Sigmoid colon (tissue), 7 donors: Measurements from ENCODE around the gene MAD1L1. TPM values are rescaled to one million over a fixed set of nuclear protein-coding genes. Genes with fewer than 3 reads are reported as not detected.
A peak's percentile ranks its signal among the peaks of the same experiment; 100 is the strongest.

Experiments
- DNase-seq: peaks from one replicate; pipeline ENCODE4 v3.0.0-alpha.2; 2019
- H3K27ac ChIP-seq, 4 donors: fragments of 200-600 bp; sonication (generic); one replicate each; pipeline ENCODE4 v1.5.1; 2016 to 2019; ENCODE audit warnings: mild to moderate bottlenecking in 1 of 4
- H3K27me3 ChIP-seq, 3 donors: fragments of 200-600 bp; sonication (generic); one replicate each; pipeline ENCODE4 v1.5.1; 2019; ENCODE audit warnings: mild to moderate bottlenecking in 1 of 3
- H3K36me3 ChIP-seq, 4 donors: fragments of 200-600 bp; sonication (generic); one replicate each; pipeline ENCODE4 v1.5.1; 2016 to 2019
- H3K4me1 ChIP-seq, 4 donors: fragments of 200-600 bp; sonication (generic); one replicate each; pipeline ENCODE4 v1.5.1; 2017 to 2019
- H3K4me3 ChIP-seq, 4 donors: fragments of 200-600 bp; sonication (generic); one replicate each; pipeline ENCODE4 v1.5.1; 2017 to 2019; ENCODE audit warnings: mild to moderate bottlenecking in 2 of 4, moderate library complexity in 1 of 4
- H3K9me3 ChIP-seq, 4 donors: fragments of 200-600 bp in 3 of 4; sonication (generic) in 3 of 4; one replicate each; pipeline versions ENCODE4 v1.5.1 to v1.6.1; 2013 to 2019
- EP300 ChIP-seq, 4 donors: sonication (generic); formaldehyde crosslinking; IDR thresholded peaks; one replicate each; pipeline ENCODE4 v1.6.1; 2017; ENCODE audit warnings: antibody characterized with exemption in 4 of 4
- POLR2A ChIP-seq, 2 donors: fragments of 450-650 bp; IDR thresholded peaks; one replicate each; pipeline ENCODE4 v1.6.1; 2016; ENCODE audit warnings: antibody characterized with exemption in 2 of 2, mild to moderate bottlenecking in 2 of 2, moderate library complexity in 2 of 2
- POLR2AphosphoS5 ChIP-seq, 4 donors: sonication (generic); formaldehyde crosslinking; IDR thresholded peaks; one replicate each; pipeline ENCODE4 v1.6.1; 2017; ENCODE audit warnings: antibody characterized with exemption in 4 of 4
- WGBS, 2 donors: extraction: QIAGEN DNeasy Blood & Tissue Kit; methylation state at CpG; one replicate each; pipeline ENCODE4 v1.1.7; 2013; 5-methylcytosine and 5-hydroxymethylcytosine counted together
- intact Hi-C: fragments of 100-400 bp; cut with DNase I; formaldehyde crosslinking; loops from one replicate; pipeline ENCODE4 v1.15.1; 2023
- polyA plus RNA-seq, 3 donors: library from polyadenylated mRNA; stranded (reverse); fragments of 200-250 nt; gene quantifications; one replicate each; pipeline ENCODE4 v1.2.3, GENCODE V29; 2013
- total RNA-seq, 4 donors: library from RNA; depleted of rRNA; stranded (reverse); fragments of >200 nt; gene quantifications; one replicate each; pipeline ENCODE4 v1.1.0, GENCODE V29; 2016
- TF ChIP-seq, protein P1 (sequence below), 4 experiments: fragments of 450-650 bp in 3 of 4; fragments of 200-600 bp in 1 of 4; IDR thresholded peaks; one replicate each; pipeline ENCODE4 v1.5.1; 2016 to 2019; ENCODE audit warnings: antibody characterized with exemption in 4 of 4, mild to moderate bottlenecking in 3 of 4, moderate library complexity in 2 of 4
- donor health status: healthy with polysubstance abuse.
- donor health status: Bipolar disorder and iron deficiency.
- donor health status: healthy.

The MAD1L1 gene
- total and polyA plus RNA-seq, 7 donors = 10.2 to 38.4 (median 20.6) TPM

DNA sequence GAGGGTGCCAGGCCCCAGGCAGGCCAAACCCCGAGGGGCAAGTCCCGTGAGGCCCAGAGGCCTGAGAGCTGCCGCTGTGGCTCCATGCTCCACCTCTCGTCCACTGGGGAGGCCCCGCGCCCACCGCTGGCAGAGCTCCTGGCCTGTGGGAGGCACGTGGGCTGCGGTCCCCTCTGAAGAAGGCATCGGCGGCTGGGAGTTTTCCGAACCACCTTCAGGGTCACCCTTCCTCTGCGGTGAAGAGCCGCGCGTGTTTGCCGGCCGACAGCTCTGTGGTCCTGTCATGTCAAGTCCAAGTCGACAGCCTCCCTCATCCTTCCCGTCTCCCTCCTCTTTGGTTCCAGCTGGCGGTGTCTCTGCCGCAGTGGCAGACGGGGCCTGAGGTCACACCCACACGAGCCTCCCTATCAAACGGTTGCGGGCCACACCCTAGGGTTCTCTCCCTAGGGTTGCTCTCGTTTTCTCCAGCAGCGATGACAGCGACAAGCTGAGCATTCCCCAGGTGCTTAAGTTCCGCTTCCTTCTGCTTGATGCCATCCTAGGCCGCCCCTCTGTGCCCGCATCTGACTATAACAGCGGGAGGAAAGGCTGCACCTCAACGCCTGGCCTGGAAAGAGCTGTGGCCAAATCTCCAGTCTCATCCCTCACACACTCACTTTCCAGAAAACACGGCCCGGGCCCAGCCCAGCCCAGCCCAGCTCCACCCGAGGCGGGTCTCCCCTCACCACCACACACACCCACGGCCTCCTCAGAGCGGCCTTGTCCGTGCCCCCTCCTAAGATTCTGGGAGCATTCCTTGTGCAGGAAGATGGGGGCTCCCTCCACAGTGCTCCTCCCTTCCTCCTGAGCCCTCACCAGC lies 377.6 kb downstream of the MAD1L1 start:
- peak; percentile 48 for DNase-seq
- no peak for TF ChIP-seq POLR2AphosphoS5 (IDR thresholded peaks at IDR 0.05)
- TF ChIP-seq POLR2A (IDR thresholded peaks at IDR 0.05) = no peak
- no peak for TF ChIP-seq EP300 (IDR thresholded peaks at IDR 0.05)
- TF ChIP-seq, protein P1, sequence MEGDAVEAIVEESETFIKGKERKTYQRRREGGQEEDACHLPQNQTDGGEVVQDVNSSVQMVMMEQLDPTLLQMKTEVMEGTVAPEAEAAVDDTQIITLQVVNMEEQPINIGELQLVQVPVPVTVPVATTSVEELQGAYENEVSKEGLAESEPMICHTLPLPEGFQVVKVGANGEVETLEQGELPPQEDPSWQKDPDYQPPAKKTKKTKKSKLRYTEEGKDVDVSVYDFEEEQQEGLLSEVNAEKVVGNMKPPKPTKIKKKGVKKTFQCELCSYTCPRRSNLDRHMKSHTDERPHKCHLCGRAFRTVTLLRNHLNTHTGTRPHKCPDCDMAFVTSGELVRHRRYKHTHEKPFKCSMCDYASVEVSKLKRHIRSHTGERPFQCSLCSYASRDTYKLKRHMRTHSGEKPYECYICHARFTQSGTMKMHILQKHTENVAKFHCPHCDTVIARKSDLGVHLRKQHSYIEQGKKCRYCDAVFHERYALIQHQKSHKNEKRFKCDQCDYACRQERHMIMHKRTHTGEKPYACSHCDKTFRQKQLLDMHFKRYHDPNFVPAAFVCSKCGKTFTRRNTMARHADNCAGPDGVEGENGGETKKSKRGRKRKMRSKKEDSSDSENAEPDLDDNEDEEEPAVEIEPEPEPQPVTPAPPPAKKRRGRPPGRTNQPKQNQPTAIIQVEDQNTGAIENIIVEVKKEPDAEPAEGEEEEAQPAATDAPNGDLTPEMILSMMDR (IDR thresholded peaks at IDR 0.05) = no peak
- Histone ChIP-seq H3K9me3 (no peaks in the 10 kb centered on the region), H3K36me3 (no peaks in the 10 kb centered on the region), H3K27ac (no peak overlapping the region), H3K27me3 (no peaks in the 10 kb centered on the region), H3K4me1 (no peaks in the 10 kb centered on the region), H3K4me3 (no peak overlapping the region)
- intact Hi-C loops = no loop called here
- 87 to 91% methylated on average over 41 of the region's 41 CpGs for WGBS, 2 donors

DNA sequence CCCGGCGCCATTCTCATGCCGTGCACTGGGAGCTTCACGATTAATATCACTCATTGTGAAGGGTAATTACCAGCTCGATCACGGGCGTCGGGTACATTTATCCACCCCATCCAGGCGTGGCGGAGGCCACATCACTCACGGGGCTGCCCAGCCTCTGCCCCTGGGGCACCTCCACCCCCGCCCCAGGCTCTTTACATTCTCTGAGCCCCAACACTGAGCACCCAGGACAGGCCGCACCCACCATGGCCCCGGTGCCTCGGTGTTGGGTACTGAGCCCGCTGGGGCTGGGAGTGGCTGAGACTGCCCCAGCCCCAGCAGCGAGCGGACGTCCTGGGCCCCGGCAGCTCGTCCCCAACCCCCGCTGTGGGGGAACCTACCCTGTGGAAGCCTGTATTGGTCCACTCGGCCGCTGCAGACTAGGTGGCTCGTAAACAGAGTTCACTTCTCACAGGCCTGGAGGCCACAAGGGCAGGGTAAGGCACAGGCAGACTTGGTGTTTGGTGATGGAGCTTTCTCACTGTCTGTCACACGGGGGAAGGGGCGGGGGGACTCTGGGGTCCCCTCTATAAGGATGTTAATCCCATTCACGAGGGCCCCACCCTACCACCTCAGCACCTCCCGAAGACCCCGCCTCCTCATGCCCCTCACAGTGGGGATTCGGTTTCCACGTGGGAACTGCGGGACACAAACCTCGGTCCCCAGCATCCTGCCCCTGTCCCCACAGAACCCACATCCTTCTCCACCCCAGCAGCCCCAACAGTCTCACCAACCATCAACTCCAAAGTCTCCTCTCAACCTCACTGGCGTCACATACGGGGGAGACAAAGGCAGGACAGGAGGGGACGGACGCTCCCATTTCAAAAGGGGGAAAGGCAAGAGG lies 378.5 kb downstream of the MAD1L1 start:
- Histone ChIP-seq H3K4me3 (no peak overlapping the region), H3K9me3 (no peaks in the 10 kb centered on the region), H3K4me1 (no peaks in the 10 kb centered on the region), H3K36me3 (no peaks in the 10 kb centered on the region), H3K27ac (no peak overlapping the region), H3K27me3 (no peaks in the 10 kb centered on the region)
- intact Hi-C loops = no loop called here
- DNase-seq = peak; percentile 50
- TF ChIP-seq, protein P1 (IDR thresholded peaks at IDR 0.05) = no peak
- TF ChIP-seq POLR2A (IDR thresholded peaks at IDR 0.05) (no peak), POLR2AphosphoS5 (IDR thresholded peaks at IDR 0.05) (no peak), EP300 (IDR thresholded peaks at IDR 0.05) (no peak)
- WGBS, 2 donors = 81 to 88% methylated on average over 38 of the region's 38 CpGs

DNA sequence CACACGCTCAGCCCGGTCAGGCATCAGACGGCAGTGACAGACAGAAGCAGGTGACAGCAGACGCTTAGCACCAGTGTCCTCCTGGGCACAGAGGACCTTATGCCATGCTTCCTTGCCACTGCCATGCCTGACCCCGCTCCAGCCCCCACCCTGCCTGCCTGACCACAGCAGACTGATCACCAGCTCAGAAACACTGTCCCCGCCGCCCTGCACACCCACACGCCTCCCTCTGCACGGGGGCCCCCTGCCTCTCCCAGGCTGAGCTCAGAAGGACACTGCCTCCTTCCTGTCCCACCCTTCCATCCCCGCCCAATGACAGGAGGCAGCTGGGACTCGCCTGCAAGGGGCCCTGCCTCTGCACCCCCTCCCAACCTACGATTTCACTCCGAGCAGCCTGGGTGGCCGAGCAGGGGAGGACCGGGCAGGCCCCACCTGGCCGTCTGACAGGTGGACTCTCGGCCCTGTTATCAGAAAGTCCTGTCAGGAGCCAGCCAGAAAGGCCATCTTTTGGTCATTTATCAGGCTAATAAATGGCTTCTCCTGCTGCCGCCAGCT lies 379.2 kb downstream of the MAD1L1 start:
- Histone ChIP-seq H3K27me3 (no peaks in the 10 kb centered on the region), H3K36me3 (no peaks in the 10 kb centered on the region), H3K27ac (no peak overlapping the region), H3K4me3 (no peak overlapping the region), H3K4me1 (no peaks in the 10 kb centered on the region), H3K9me3 (no peaks in the 10 kb centered on the region)
- DNase-seq = peak; percentile 50
- WGBS, 2 donors = 79 to 85% methylated on average over 18 of the region's 18 CpGs
- intact Hi-C loops = no loop called here
- TF ChIP-seq POLR2AphosphoS5 (IDR thresholded peaks at IDR 0.05) (no peak), EP300 (IDR thresholded peaks at IDR 0.05) (no peak), POLR2A (IDR thresholded peaks at IDR 0.05) (no peak)
- TF ChIP-seq, protein P1 (IDR thresholded peaks at IDR 0.05) = no peak

DNA sequence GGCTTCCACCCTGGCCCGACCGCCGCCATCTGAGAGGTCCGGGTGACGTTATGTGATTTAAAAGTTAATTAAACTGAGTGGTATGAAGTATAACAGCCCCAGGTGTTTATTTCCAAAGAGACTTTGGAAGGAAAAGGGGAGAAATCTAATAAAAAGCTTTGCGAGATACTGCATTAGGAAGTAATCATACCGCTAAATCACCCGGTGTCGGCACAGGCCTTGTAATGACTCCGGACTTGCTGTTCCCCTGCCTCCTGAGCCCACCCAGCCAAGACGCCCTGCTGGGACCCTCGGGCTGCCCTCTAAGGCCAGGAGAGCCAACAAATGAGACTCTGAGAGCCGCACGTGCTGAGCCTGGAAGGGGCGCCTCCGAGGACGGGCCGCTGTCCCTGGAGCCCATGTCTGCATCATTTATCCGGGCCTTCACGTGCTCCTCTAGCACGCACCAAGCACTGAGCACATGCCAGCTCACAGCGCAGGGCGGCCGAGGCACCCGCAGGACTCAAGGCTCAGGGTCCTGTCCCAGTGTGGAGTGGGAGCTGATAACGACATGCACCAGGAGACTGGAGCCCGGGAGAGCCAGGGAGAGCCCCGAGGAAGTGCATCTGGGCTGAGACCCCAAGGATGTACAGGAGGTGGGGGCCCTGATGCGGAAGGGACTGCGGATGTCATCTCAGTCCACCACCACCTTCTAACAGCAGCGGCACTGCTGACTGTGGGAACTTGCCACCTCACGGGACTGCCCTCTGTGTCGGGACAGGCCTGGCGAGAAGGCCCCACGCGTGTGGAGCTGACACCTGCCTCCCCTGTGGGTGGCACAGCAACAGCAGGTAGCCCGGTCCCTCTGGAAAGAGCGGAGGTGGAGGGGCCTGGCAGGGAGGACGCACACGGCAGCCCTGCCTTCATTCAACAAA lies 380.0 kb downstream of the MAD1L1 start:
- Histone ChIP-seq H3K27ac (no peak overlapping the region), H3K4me3 (no peak overlapping the region), H3K36me3 (no peaks in the 10 kb centered on the region), H3K4me1 (no peaks in the 10 kb centered on the region), H3K27me3 (no peaks in the 10 kb centered on the region), H3K9me3 (no peaks in the 10 kb centered on the region)
- peak; percentile 51 for DNase-seq
- 94 to 95% methylated on average over 40 of the region's 40 CpGs for WGBS, 2 donors
- intact Hi-C loops = no loop called here
- TF ChIP-seq EP300 (IDR thresholded peaks at IDR 0.05) (no peak), POLR2A (IDR thresholded peaks at IDR 0.05) (no peak), POLR2AphosphoS5 (IDR thresholded peaks at IDR 0.05) (no peak)
- TF ChIP-seq, protein P1 (IDR thresholded peaks at IDR 0.05) = no peak
